ENCODE measurements around the gene FOLR3. TPM values are rescaled to one million over a fixed set of nuclear protein-coding genes. Genes with fewer than 3 reads are reported as not detected.

Gene FOLR3
- total RNA-seq, 1 donor from 2014 or later: 1.7 TPM

GRCh38 chr11:72116019-72116755 lies 19.3 kb upstream of the FOLR3 start:
- H3K4me3 ChIP-seq: no peak overlapping the region
- TF ChIP-seq CTCF (IDR thresholded peaks at IDR 0.05; ENCODE audit: borderline replicate concordance): no peak
- no peaks in the 10 kb centered on the region for H3K36me3 ChIP-seq
- no peak for DNase-seq
- intact Hi-C loops (cut with micrococcal nuclease): no loop called here
- no peaks in the 10 kb centered on the region for H3K9me3 ChIP-seq (replicated peaks)
- peaks cover 14% of the 10 kb centered on the region for H3K4me1 ChIP-seq
- H3K27me3 ChIP-seq (ENCODE audit: low read depth): peaks cover 18% of the 10 kb centered on the region
- no peak overlapping the region for H3K27ac ChIP-seq (replicated peaks)

GRCh38 chr11:72119198-72119597 lies 16.3 kb upstream of the FOLR3 start:
- no peaks in the 10 kb centered on the region for H3K36me3 ChIP-seq
- H3K27ac ChIP-seq (replicated peaks): no peak overlapping the region
- no peak for DNase-seq
- intact Hi-C loops (cut with micrococcal nuclease): no loop called here
- no peak for TF ChIP-seq CTCF (IDR thresholded peaks at IDR 0.05; ENCODE audit: borderline replicate concordance)
- no peaks in the 10 kb centered on the region for H3K9me3 ChIP-seq (replicated peaks)
- peaks cover 22% of the 10 kb centered on the region for H3K27me3 ChIP-seq (ENCODE audit: low read depth)
- no peaks in the 10 kb centered on the region for H3K4me1 ChIP-seq
- H3K4me3 ChIP-seq: no peak overlapping the region

- Histone ChIP-seq H3K27me3 (ENCODE audit: low read depth) (peaks cover 22% of the 10 kb centered on the region), H3K4me3 (no peak overlapping the region), H3K9me3 (replicated peaks) (no peaks in the 10 kb centered on the region), H3K4me1 (no peaks in the 10 kb centered on the region), H3K27ac (replicated peaks) (no peak overlapping the region), H3K36me3 (no peaks in the 10 kb centered on the region)
- no peak for DNase-seq
- TF ChIP-seq CTCF (IDR thresholded peaks at IDR 0.05; ENCODE audit: borderline replicate concordance): no peak
- intact Hi-C loops (cut with micrococcal nuclease): no loop called here
Observed at GRCh38 chr11:72120930-72121329, 14.6 kb upstream of the FOLR3 start.

GRCh38 chr11:72122607-72123006 lies 12.9 kb upstream of the FOLR3 start:
- H3K9me3 ChIP-seq (replicated peaks): no peaks in the 10 kb centered on the region
- no peak for DNase-seq
- H3K4me1 ChIP-seq: no peaks in the 10 kb centered on the region
- no peak for TF ChIP-seq CTCF (IDR thresholded peaks at IDR 0.05; ENCODE audit: borderline replicate concordance)
- no peaks in the 10 kb centered on the region for H3K36me3 ChIP-seq
- H3K4me3 ChIP-seq: no peak overlapping the region
- intact Hi-C loops (cut with micrococcal nuclease): no loop called here
- H3K27me3 ChIP-seq (ENCODE audit: low read depth): peaks cover 15% of the 10 kb centered on the region
- H3K27ac ChIP-seq (replicated peaks): no peak overlapping the region

- H3K4me1 ChIP-seq: no peaks in the 10 kb centered on the region
- intact Hi-C loops (cut with micrococcal nuclease): no loop called here
- peaks cover 15% of the 10 kb centered on the region for H3K27me3 ChIP-seq (ENCODE audit: low read depth)
- H3K27ac ChIP-seq (replicated peaks): no peak overlapping the region
- H3K36me3 ChIP-seq: no peaks in the 10 kb centered on the region
- H3K4me3 ChIP-seq: no peak overlapping the region
- H3K9me3 ChIP-seq (replicated peaks): no peaks in the 10 kb centered on the region
- no peak for DNase-seq
- TF ChIP-seq CTCF (IDR thresholded peaks at IDR 0.05; ENCODE audit: borderline replicate concordance): no peak
Observed at GRCh38 chr11:72123117-72123653, 12.3 kb upstream of the FOLR3 start.

Measured in left ventricle myocardium inferior (tissue), 1 donor.